ENCODE measurements around the gene AIFM2.

- TF ChIP-seq CTCF (IDR thresholded peaks at IDR 0.05), result peak in 3 of 12 donors; percentile 13 to 24 (median 18)
- TF ChIP-seq POLR2A (IDR thresholded peaks at IDR 0.05), result peak in 1 of 2 donors; percentile 58
Observed at GRCh38 chr10:70132098-70133029, at the start of gene AIFM2.

Measured in heart left ventricle (tissue), 13 donors.